Karpas-422 (cell line): ENCODE data around the gene TGM2. TPM values are rescaled to one million over a fixed set of nuclear protein-coding genes. Genes with fewer than 3 reads are reported as not detected.

ENCODE experiments used
- DNase-seq: peaks from one replicate; pipeline ENCODE4 v3.0.0-alpha.2; 2015
- H2AFZ ChIP-seq: fragments of 200-600 bp; sonication (generic); 2 replicates; pipeline ENCODE4 v1.6.1; 2014; ENCODE audit warnings: antibody characterized with exemption, low read length, mixed read lengths
- H3K27ac ChIP-seq: fragments of 200-600 bp; sonication (generic); 2 replicates; pipeline ENCODE4 v1.5.1; 2014; ENCODE audit warnings: mild to moderate bottlenecking, low read length, moderate library complexity
- H3K27me3 ChIP-seq: fragments of 200-600 bp; sonication (generic); 2 replicates; pipeline ENCODE4 v1.6.1; 2014; ENCODE audit warnings: low read length, mixed read lengths
- H3K36me3 ChIP-seq: fragments of 200-600 bp; sonication (generic); 2 replicates; pipeline ENCODE4 v1.6.1; 2014; ENCODE audit warnings: low read length, mixed read lengths; ENCODE audit not compliant: insufficient read depth
- H3K4me1 ChIP-seq: fragments of 200-600 bp; sonication (generic); 2 replicates; pipeline ENCODE4 v1.6.1; 2014; ENCODE audit warnings: mild to moderate bottlenecking, low read length, mixed read lengths
- H3K4me2 ChIP-seq: fragments of 200-600 bp; sonication (generic); 2 replicates; pipeline ENCODE4 v1.6.1; 2014; ENCODE audit warnings: low read length, low read depth, mild to moderate bottlenecking; ENCODE audit not compliant: poor library complexity, severe bottlenecking
- H3K4me3 ChIP-seq: fragments of 200-600 bp; sonication (generic); 2 replicates; pipeline ENCODE4 v1.5.1; 2014; ENCODE audit warnings: mild to moderate bottlenecking, antibody characterized with exemption, low read length, mixed read lengths
- H3K79me2 ChIP-seq: fragments of 200-600 bp; sonication (generic); 2 replicates; pipeline ENCODE4 v1.6.1; 2014; ENCODE audit warnings: mild to moderate bottlenecking, low read length, mixed read lengths
- H3K9ac ChIP-seq: fragments of 200-600 bp; sonication (generic); 2 replicates; pipeline ENCODE4 v1.6.0; 2014; ENCODE audit warnings: low read length
- H3K9me2 ChIP-seq: fragments of 200-600 bp; sonication (generic), shearing (Covaris generic); replicated peaks from 2 replicates; pipeline ENCODE4 v1.6.0; 2014; ENCODE audit warnings: mild to moderate bottlenecking, low read length, moderate library complexity; ENCODE audit not compliant: insufficient read depth
- H3K9me3 ChIP-seq: fragments of 300-700, 200-600 bp; sonication (generic); 2 replicates; pipeline ENCODE4 v1.6.1; 2014; ENCODE audit warnings: low read length, mixed read lengths
- H4K20me1 ChIP-seq: fragments of 200-600 bp; sonication (generic); 2 replicates; pipeline ENCODE4 v1.6.1; 2014; ENCODE audit warnings: mild to moderate bottlenecking, antibody characterized with exemption, low read length, low read depth; ENCODE audit not compliant: insufficient read depth
- total RNA-seq: library from RNA; depleted of rRNA; stranded (reverse); fragments of >200 nt; shearing (Covaris generic); gene quantifications from 2 replicates; pipeline ENCODE4 v1.2.3, GENCODE V29; 2014; ENCODE audit warnings: low replicate concordance

Gene TGM2
- total RNA-seq, 1 experiment from 2014 or later, result 0.15 TPM

DNA sequence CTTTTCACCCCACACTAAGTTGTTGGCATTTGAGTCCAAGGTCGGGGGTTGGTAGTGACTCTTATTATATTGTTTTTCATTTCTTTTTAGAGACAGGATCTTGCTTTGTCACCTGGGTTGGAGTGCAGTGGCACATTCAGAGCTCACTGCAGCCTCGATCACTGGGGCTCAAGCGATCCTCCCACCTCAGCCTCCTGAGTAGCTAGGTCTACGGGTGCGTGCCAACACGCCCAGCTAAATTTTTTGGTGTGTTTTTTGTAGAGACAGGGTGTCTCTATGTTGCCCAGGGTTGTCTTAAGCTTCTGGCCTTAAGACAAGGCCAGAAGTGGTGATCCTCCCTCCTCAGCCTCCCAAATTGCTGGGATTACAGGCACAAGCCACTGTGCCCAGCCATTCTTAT is 25.1 kb upstream of the TGM2 start:
- H3K9me2 ChIP-seq, result no peaks in the 10 kb centered on the region
- H3K4me2 ChIP-seq, result no peak overlapping the region

DNA sequence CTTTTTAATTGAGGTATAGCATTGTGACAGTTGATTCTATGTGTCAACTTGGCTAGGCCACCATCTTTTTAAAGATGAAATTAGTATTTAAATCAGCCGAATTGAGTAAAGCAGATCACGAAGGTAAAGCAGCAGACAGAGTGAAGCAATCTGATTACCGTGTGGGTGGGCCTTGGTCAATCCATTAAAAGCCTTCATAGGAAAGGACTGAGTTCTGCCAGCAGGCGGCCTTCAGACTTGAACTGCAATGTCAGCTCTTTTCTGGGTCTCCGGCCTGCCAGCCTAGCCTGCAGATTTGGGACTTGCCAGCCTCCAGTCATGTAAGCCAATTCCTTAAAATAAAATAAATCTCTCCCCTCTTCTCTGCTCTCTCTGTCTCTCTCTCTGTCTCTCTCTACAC is 22.4 kb upstream of the TGM2 start:
- no peaks in the 10 kb centered on the region for H4K20me1 ChIP-seq

More for the DNA sequence above, 25.1 kb upstream of the TGM2 start:
- Histone ChIP-seq H4K20me1 (no peaks in the 10 kb centered on the region), H2AFZ (no peak overlapping the region), H3K27me3 (no peaks in the 10 kb centered on the region), H3K4me3 (no peak overlapping the region), H3K9ac (no peak overlapping the region), H3K36me3 (no peaks in the 10 kb centered on the region), H3K4me1 (no peaks in the 10 kb centered on the region), H3K9me3 (no peaks in the 10 kb centered on the region), H3K79me2 (no peaks in the 10 kb centered on the region), H3K27ac (no peak overlapping the region)
- no peak for DNase-seq

DNA sequence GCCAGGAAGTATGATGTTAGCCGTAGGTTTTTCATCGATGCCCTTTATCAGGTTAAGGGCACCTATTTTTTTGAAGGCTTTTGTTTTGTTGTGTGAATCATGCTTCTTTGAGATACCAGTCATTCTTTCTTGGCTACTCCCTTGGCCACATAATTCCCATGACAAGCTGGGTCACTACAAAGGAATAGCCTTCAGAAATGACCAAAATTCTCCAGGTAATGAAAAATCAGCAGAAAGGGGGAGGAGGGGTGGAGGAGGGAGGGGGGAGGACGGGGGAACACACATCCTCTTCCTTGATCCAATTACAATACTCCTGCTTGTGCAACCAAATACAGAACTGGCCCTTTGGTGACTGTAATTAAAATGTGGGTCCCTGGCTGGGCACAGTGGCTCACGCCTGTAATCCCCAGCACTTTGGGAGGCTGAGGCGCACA is 21.7 kb upstream of the TGM2 start:
- Histone ChIP-seq H2AFZ (no peak overlapping the region), H3K4me2 (no peak overlapping the region)

More for the DNA sequence above, 22.4 kb upstream of the TGM2 start:
- Histone ChIP-seq H3K4me2 (no peak overlapping the region), H3K9me2 (no peaks in the 10 kb centered on the region), H3K27me3 (no peaks in the 10 kb centered on the region), H3K79me2 (no peaks in the 10 kb centered on the region), H3K27ac (no peak overlapping the region), H3K36me3 (no peaks in the 10 kb centered on the region), H3K9ac (no peak overlapping the region), H3K4me3 (no peak overlapping the region), H3K9me3 (no peaks in the 10 kb centered on the region), H3K4me1 (no peaks in the 10 kb centered on the region), H2AFZ (no peak overlapping the region)
- peak; percentile 60 for DNase-seq

DNA sequence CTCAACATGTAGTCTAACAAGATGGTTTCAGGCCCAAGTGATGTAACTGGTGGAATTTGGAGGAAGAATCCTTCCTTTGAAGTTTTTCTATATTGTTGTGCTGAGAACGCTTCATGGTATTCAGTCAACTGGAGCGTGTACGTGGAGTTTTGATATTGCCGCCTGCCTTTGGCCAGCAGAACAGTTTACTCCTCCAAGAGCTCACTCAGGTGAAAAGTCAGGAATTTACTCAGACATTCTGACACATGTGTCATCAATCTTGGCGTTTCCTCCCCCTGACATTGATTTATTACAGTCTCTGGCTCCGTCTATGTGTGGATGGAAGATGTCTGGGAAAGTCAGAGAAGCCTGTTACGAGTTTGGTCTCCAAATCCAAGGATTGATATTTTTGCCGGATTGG is 19.0 kb upstream of the TGM2 start:
- Histone ChIP-seq H3K4me1 (peaks cover 7% of the 10 kb centered on the region), H3K36me3 (no peaks in the 10 kb centered on the region), H3K4me3 (no peak overlapping the region), H2AFZ (no peak overlapping the region), H3K4me2 (no peak overlapping the region), H3K9me3 (no peaks in the 10 kb centered on the region), H3K79me2 (no peaks in the 10 kb centered on the region), H3K27me3 (no peaks in the 10 kb centered on the region), H3K9me2 (no peaks in the 10 kb centered on the region), H4K20me1 (no peaks in the 10 kb centered on the region), H3K27ac (no peak overlapping the region), H3K9ac (no peak overlapping the region)
- DNase-seq, result no peak

More for the DNA sequence above, 21.7 kb upstream of the TGM2 start:
- no peaks in the 10 kb centered on the region for H3K9me3 ChIP-seq
- no peaks in the 10 kb centered on the region for H4K20me1 ChIP-seq
- no peaks in the 10 kb centered on the region for H3K4me1 ChIP-seq
- H3K9ac ChIP-seq, result no peak overlapping the region
- no peak overlapping the region for H3K27ac ChIP-seq
- H3K9me2 ChIP-seq, result no peaks in the 10 kb centered on the region
- no peaks in the 10 kb centered on the region for H3K79me2 ChIP-seq
- no peak overlapping the region for H3K4me3 ChIP-seq
- H3K27me3 ChIP-seq, result no peaks in the 10 kb centered on the region
- H3K36me3 ChIP-seq, result no peaks in the 10 kb centered on the region
- DNase-seq, result no peak

DNA sequence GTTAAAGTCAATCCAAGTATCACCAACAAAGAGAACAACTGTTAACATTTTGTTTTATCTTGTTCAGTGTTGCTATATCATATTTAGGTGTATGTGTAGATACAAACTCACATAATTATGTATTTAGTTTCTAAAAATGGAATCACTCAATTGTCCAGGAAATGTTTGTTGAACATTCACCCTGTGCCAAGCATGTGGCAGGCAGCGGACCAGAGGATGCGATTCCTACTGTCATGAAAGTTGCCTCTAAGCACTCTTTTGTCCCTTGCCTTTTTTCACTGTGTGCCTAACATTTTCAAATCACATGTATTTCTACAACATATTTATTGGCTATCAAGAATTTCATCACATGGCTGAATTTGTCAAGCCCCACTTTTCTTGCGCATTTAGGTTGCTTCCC is 16.9 kb upstream of the TGM2 start:
- H3K79me2 ChIP-seq, result no peaks in the 10 kb centered on the region
- no peak overlapping the region for H2AFZ ChIP-seq
- no peaks in the 10 kb centered on the region for H3K36me3 ChIP-seq
- no peak overlapping the region for H3K4me3 ChIP-seq
- no peaks in the 10 kb centered on the region for H3K27me3 ChIP-seq
- H3K9me2 ChIP-seq, result no peaks in the 10 kb centered on the region
- no peaks in the 10 kb centered on the region for H4K20me1 ChIP-seq
- H3K9ac ChIP-seq, result no peak overlapping the region
- peaks cover 7% of the 10 kb centered on the region for H3K4me1 ChIP-seq
- H3K4me2 ChIP-seq, result no peak overlapping the region
- no peaks in the 10 kb centered on the region for H3K9me3 ChIP-seq
- DNase-seq, result no peak
- H3K27ac ChIP-seq, result no peak overlapping the region

DNA sequence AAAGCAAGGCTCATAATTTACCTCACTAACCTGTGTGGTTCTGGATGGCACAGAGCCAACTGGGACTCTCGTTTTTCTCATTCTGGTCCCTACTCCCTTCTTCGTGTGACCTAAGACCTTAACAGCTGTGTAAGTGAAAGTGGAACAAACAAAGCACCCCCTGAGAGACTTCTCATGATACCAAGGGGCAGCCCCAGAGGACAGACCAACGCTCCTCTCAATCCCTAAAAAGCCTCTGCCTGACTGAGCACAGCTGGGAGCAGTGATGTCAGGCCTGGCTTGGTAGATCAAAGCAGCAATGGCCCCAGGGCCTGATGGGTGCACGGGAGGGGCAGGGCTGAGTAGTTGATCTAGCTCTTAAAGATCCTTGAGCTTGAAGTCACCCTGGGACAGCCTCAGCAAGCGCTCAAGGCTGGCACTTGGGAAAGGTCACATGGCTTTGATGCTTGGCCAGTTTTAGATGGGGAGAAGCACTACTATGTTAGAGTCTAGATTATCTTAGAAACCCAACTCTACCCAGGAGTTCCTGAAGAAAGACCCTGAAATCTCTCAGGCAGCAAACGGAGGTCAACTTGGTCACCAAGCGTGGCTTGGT is 16.2 kb upstream of the TGM2 start:
- no peaks in the 10 kb centered on the region for H4K20me1 ChIP-seq
- H3K9ac ChIP-seq, result no peak overlapping the region
- no peak overlapping the region for H3K27ac ChIP-seq
- H2AFZ ChIP-seq, result no peak overlapping the region
- no peaks in the 10 kb centered on the region for H3K36me3 ChIP-seq
- H3K79me2 ChIP-seq, result no peaks in the 10 kb centered on the region
- no peak overlapping the region for H3K4me3 ChIP-seq
- no peaks in the 10 kb centered on the region for H3K9me2 ChIP-seq
- no peaks in the 10 kb centered on the region for H3K9me3 ChIP-seq
- H3K4me1 ChIP-seq, result peaks cover 7% of the 10 kb centered on the region
- DNase-seq, result no peak
- H3K27me3 ChIP-seq, result no peaks in the 10 kb centered on the region
- no peak overlapping the region for H3K4me2 ChIP-seq

DNA sequence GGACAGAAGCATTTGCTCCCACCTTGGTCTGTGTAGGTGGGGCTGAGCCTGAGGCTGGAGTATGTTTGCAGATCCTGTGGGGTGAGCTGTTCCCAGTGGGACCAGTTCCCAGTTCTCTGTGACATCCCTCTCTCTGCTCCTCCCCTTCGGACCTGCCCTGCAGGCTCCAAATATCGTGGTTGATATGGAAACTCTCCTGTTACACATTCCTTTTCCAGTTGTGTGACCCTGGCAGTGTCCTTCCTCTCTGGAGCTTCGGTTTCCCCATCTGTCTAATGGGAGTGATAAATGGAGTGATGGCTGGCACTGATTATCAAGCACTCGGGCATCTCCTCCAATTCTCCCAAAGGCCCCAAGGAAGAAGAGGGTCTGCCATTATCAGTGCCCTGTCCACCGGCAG is 15.7 kb upstream of the TGM2 start:
- no peaks in the 10 kb centered on the region for H4K20me1 ChIP-seq
- H3K4me3 ChIP-seq, result no peak overlapping the region
- H3K36me3 ChIP-seq, result no peaks in the 10 kb centered on the region
- no peak overlapping the region for H3K4me2 ChIP-seq
- no peak overlapping the region for H2AFZ ChIP-seq
- H3K27me3 ChIP-seq, result no peaks in the 10 kb centered on the region
- no peak overlapping the region for H3K9ac ChIP-seq
- H3K27ac ChIP-seq, result no peak overlapping the region
- no peaks in the 10 kb centered on the region for H3K9me2 ChIP-seq
- peaks cover 7% of the 10 kb centered on the region for H3K4me1 ChIP-seq
- no peak for DNase-seq
- no peaks in the 10 kb centered on the region for H3K79me2 ChIP-seq
- no peaks in the 10 kb centered on the region for H3K9me3 ChIP-seq

DNA sequence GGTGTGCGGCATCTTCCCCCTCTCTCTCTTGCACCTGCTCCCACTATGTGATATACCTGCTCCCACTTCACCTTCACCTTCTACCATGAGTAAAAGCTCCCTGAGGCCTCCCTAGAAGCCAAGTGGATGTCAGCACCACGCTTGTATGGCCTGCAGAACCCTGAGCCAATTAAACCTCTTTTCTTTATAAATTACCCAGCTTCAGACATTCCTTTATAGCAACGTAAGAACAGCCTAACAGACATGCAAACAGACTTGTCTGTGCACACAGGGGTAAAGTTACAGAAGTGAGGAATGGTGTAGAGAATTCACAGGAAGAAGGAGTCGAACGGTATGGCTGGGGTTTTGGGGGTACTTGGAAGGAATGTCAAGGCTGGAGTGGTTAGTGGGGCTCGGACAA is 14.8 kb upstream of the TGM2 start:
- H3K36me3 ChIP-seq, result no peaks in the 10 kb centered on the region
- no peaks in the 10 kb centered on the region for H4K20me1 ChIP-seq
- no peak overlapping the region for H3K9ac ChIP-seq
- H3K9me2 ChIP-seq, result no peaks in the 10 kb centered on the region
- H3K4me2 ChIP-seq, result no peak overlapping the region
- no peaks in the 10 kb centered on the region for H3K27me3 ChIP-seq
- no peak overlapping the region for H2AFZ ChIP-seq
- H3K4me1 ChIP-seq, result peaks cover 7% of the 10 kb centered on the region
- no peak overlapping the region for H3K4me3 ChIP-seq
- no peaks in the 10 kb centered on the region for H3K9me3 ChIP-seq
- H3K79me2 ChIP-seq, result no peaks in the 10 kb centered on the region
- no peak overlapping the region for H3K27ac ChIP-seq
- DNase-seq, result no peak

DNA sequence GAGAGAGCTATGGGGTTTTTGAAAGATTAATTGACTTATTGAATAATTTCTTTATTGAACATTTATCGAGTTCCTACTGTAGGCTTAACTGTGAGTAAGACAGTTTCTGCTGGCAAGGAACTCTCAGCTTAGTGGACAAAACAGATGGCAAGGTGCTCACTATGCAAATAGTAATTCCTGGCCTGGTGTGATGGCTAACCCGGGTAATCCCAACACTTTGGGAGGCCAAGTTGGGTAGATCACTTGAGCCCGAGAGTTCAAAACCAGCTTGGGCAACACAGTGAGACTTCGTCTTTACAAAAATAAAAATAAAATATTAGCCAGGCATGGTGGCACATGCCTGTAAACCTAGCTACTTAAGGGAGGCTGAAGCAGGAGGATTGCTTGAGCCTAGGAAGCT is 13.5 kb upstream of the TGM2 start:
- DNase-seq, result no peak
- H3K27me3 ChIP-seq, result no peaks in the 10 kb centered on the region
- H2AFZ ChIP-seq, result no peak overlapping the region
- no peak overlapping the region for H3K27ac ChIP-seq
- H3K9ac ChIP-seq, result no peak overlapping the region
- no peak overlapping the region for H3K4me3 ChIP-seq
- no peak overlapping the region for H3K4me2 ChIP-seq
- peaks cover 7% of the 10 kb centered on the region for H3K4me1 ChIP-seq
- no peaks in the 10 kb centered on the region for H3K36me3 ChIP-seq
- no peaks in the 10 kb centered on the region for H3K79me2 ChIP-seq
- H3K9me3 ChIP-seq, result no peaks in the 10 kb centered on the region
- no peaks in the 10 kb centered on the region for H3K9me2 ChIP-seq
- H4K20me1 ChIP-seq, result no peaks in the 10 kb centered on the region
